Loucy (cell line): ENCODE results near the gene CSF3R.

Experiments used
- H2AFZ ChIP-seq: fragments of 200-600 bp; sonication (generic); 2 replicates; pipeline ENCODE4 v1.6.0; 2016; ENCODE audit warnings: antibody characterized with exemption, mild to moderate bottlenecking, low read length, moderate library complexity
- H3F3A ChIP-seq: fragments of 200-600 bp; 2 replicates; pipeline ENCODE4 v1.6.0; 2016; ENCODE audit warnings: antibody characterized with exemption, low read depth, mild to moderate bottlenecking
- H3K27me3 ChIP-seq: fragments of 200-600 bp; sonication (generic); 2 replicates; pipeline ENCODE4 v1.6.1; 2014; ENCODE audit warnings: low read length, mild to moderate bottlenecking; ENCODE audit not compliant: insufficient read depth, poor library complexity, severe bottlenecking
- H3K36me3 ChIP-seq: fragments of 200-600 bp; sonication (generic); 2 replicates; pipeline ENCODE4 v1.6.1; 2016; ENCODE audit warnings: low read length; ENCODE audit not compliant: insufficient read depth
- H3K4me1 ChIP-seq: fragments of 200-600 bp; sonication (generic); 2 replicates; pipeline ENCODE4 v1.5.1; 2014; ENCODE audit warnings: low read length, mild to moderate bottlenecking; ENCODE audit not compliant: insufficient read depth, poor library complexity, severe bottlenecking
- H3K4me2 ChIP-seq: fragments of 200-600 bp; sonication (generic); 2 replicates; pipeline ENCODE4 v1.6.0; 2014; ENCODE audit warnings: antibody characterized with exemption, low read length, low read depth, mild to moderate bottlenecking; ENCODE audit not compliant: poor library complexity, severe bottlenecking
- H3K4me3 ChIP-seq: fragments of 200-600 bp; sonication (generic); 2 replicates; pipeline ENCODE4 v1.5.1; 2014; ENCODE audit warnings: low read length, mild to moderate bottlenecking, mixed read lengths; ENCODE audit not compliant: poor library complexity, severe bottlenecking
- H3K79me2 ChIP-seq: fragments of 200-600 bp; sonication (generic); 2 replicates; pipeline ENCODE4 v1.6.1; 2014; ENCODE audit warnings: low read length; ENCODE audit not compliant: insufficient read depth
- H3K9ac ChIP-seq: fragments of 200-600 bp; sonication (generic); 2 replicates; pipeline ENCODE4 v1.6.0; 2014; ENCODE audit warnings: mild to moderate bottlenecking, low read depth, low read length, moderate library complexity; ENCODE audit not compliant: poor library complexity, severe bottlenecking
- H3K9me2 ChIP-seq: fragments of 200-600 bp; sonication (generic); replicated peaks from 2 replicates; pipeline ENCODE4 v1.6.1; 2016; ENCODE audit warnings: low read depth, low read length, mixed read lengths
- H3K9me3 ChIP-seq: fragments of 200-600 bp; sonication (generic); 2 replicates; pipeline ENCODE4 v1.6.1; 2014; ENCODE audit warnings: mild to moderate bottlenecking, antibody characterized with exemption, low read length, low read depth; ENCODE audit not compliant: insufficient read depth
- H4K20me1 ChIP-seq: fragments of 200-600 bp; sonication (generic); 2 replicates; pipeline ENCODE4 v1.6.0; 2014; ENCODE audit warnings: antibody characterized with exemption, low read length, mild to moderate bottlenecking; ENCODE audit not compliant: insufficient read depth, poor library complexity, severe bottlenecking
- EZH2phosphoT487 ChIP-seq: fragments of 200-600 bp; IDR thresholded peaks from 2 replicates; pipeline ENCODE4 v1.6.1; 2018; ENCODE audit warnings: antibody characterized with exemption, mild to moderate bottlenecking, moderate library complexity, borderline replicate concordance
- TF ChIP-seq, protein P1 (sequence below): fragments of 200-600 bp; sonication (generic); conservative IDR thresholded peaks from 2 replicates; pipeline ENCODE4 v1.5.1; 2014; ENCODE audit warnings: mild to moderate bottlenecking, antibody characterized with exemption, low read length

Gene CSF3R

DNA sequence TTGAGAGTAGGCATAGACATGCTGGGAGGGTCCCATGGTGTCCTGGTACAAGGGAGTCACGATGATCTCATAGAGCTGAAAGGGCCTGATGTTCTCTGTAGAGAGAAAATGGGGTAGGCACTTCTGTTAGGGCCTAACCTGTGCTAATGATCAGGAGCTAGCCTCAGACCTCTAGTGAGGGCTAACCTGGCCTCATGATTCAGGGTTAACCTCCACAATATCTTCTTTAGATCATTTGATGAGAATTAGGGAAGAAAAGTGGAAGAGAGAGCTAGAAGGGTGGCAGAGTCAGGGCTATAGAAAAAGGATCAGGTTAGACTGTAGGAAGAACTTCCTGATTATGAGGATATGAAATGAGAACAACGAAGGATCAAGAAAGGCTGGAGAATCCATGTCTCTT lies 13.6 kb downstream of the CSF3R start:
- H3K9ac ChIP-seq = no peak overlapping the region
- no peak overlapping the region for H3K4me2 ChIP-seq
- H3K27me3 ChIP-seq = no peaks in the 10 kb centered on the region
- H3F3A ChIP-seq = no peaks in the 10 kb centered on the region
- no peaks in the 10 kb centered on the region for H3K36me3 ChIP-seq
- TF ChIP-seq, protein P1, sequence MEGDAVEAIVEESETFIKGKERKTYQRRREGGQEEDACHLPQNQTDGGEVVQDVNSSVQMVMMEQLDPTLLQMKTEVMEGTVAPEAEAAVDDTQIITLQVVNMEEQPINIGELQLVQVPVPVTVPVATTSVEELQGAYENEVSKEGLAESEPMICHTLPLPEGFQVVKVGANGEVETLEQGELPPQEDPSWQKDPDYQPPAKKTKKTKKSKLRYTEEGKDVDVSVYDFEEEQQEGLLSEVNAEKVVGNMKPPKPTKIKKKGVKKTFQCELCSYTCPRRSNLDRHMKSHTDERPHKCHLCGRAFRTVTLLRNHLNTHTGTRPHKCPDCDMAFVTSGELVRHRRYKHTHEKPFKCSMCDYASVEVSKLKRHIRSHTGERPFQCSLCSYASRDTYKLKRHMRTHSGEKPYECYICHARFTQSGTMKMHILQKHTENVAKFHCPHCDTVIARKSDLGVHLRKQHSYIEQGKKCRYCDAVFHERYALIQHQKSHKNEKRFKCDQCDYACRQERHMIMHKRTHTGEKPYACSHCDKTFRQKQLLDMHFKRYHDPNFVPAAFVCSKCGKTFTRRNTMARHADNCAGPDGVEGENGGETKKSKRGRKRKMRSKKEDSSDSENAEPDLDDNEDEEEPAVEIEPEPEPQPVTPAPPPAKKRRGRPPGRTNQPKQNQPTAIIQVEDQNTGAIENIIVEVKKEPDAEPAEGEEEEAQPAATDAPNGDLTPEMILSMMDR = no peak
- TF ChIP-seq EZH2phosphoT487 = no peak
- H2AFZ ChIP-seq = no peak overlapping the region
- peaks cover 11% of the 10 kb centered on the region for H3K4me1 ChIP-seq
- H3K9me2 ChIP-seq = no peaks in the 10 kb centered on the region
- H3K4me3 ChIP-seq = no peak overlapping the region
- H3K79me2 ChIP-seq = no peaks in the 10 kb centered on the region
- H4K20me1 ChIP-seq = no peaks in the 10 kb centered on the region
- no peaks in the 10 kb centered on the region for H3K9me3 ChIP-seq

DNA sequence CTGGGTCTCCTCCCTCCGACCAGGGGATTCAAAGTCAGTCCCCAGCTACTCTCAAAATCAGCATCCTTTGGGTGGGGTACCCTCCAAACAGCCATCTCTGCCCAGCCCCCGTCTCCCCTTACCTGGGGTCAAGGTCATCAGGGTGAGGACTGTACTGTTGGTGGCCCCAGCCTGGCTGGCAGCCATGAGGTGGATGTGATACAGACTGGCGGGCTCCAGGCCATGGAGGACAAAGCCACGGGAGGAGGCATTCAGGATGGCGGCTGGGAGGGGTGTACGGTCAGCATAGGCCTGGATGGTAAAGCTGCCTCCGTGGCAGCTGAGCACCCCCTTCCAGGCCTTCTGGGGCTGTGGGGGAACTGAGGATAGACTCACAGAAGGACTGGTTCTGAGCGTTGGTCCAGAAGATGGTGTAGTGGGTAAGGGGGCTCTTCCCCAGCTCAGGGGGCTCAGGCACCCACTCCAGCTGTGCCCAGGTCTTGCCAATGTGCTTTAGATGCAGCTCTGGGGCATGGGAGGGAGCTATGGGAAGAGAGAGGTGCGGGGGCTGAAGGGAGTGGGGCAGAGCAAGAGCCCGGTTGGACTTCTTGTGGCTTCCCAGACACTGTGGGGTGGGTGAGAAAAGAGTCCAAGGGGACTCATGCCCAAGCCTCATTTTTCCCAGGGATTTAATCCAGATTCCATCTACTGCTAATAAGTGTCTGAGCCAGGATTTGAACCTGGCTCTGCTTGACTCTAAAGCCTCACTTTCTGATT lies 14.8 kb downstream of the CSF3R start:
- Histone ChIP-seq H3K27me3 (no peaks in the 10 kb centered on the region), H2AFZ (no peak overlapping the region), H3K9me3 (no peaks in the 10 kb centered on the region), H3K79me2 (peaks cover 10% of the 10 kb centered on the region), H3K9ac (no peak overlapping the region), H3K4me1 (peaks cover 17% of the 10 kb centered on the region), H3K4me3 (no peak overlapping the region), H3F3A (no peaks in the 10 kb centered on the region), H3K36me3 (no peaks in the 10 kb centered on the region), H3K4me2 (no peak overlapping the region), H3K9me2 (no peaks in the 10 kb centered on the region), H4K20me1 (no peaks in the 10 kb centered on the region)
- no peak for TF ChIP-seq EZH2phosphoT487
- TF ChIP-seq, protein P1 = no peak

DNA sequence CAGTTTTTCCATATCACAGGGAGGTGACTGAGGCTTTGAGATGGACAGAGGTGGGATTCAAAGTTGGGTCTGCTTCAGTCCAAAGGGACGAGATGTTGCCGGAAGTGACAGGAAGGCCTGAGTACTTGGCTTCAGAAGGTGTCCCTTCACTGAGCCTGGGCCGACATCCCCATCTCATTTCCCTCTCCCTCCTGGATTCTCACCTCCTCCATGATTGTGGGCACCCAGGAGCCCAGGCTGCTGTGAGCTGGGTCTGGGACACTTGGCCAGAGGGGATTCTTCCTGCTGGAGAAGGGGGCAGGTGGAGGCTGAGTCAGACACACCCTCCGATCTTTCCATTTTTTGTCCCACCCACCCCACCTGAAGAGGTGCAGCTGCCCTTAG lies 15.7 kb downstream of the CSF3R start:
- Histone ChIP-seq H3K9me2 (no peaks in the 10 kb centered on the region), H3K4me2 (no peak overlapping the region), H3K4me3 (no peak overlapping the region), H3K4me1 (peaks cover 17% of the 10 kb centered on the region), H3K27me3 (no peaks in the 10 kb centered on the region), H4K20me1 (no peaks in the 10 kb centered on the region), H3K79me2 (peaks cover 10% of the 10 kb centered on the region), H3K9ac (no peak overlapping the region), H3K36me3 (no peaks in the 10 kb centered on the region), H2AFZ (no peak overlapping the region), H3F3A (no peaks in the 10 kb centered on the region), H3K9me3 (no peaks in the 10 kb centered on the region)
- TF ChIP-seq EZH2phosphoT487 = no peak
- TF ChIP-seq, protein P1 = no peak
